Measurements from ENCODE around the gene HPGD. TPM values are rescaled to one million over a fixed set of nuclear protein-coding genes. Genes with fewer than 3 reads are reported as not detected.

HPGD gene
- total RNA-seq, 5 donors from 2014 or later (not counting 1 experiment from before 2014, with no cell fraction given): 3.5 to 14.6 (median 7.8) TPM

DNA sequence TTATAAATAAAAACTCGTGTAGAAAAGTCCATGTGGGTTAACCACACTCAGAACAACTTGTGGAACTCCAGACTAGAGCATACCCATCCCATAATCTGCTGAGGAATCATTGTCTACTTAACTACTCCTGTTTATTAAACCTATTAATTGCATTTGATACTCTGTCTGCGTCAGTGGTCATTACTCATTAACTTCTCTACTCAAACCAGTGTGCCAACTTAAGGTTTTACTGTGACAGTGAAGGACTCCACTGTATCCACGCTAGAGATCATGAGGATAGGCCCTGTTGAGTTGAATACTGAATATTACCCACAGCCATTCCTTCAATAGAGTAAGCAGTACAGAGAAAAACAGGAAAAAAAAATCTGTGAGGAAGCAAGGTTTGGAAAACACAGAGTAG, 17.3 kb downstream of the HPGD start:
- WGBS (ENCODE audit: insufficient coverage): no CpG with 5 or more reads among the region's 3 CpGs
- Mint-ChIP-seq H3K4me1 (peaks cover 0 to under 1% (median 0%) of the 10 kb centered on the region in 3 donors), H3K36me3 (no peaks in the 10 kb centered on the region), H3K27ac (no peak overlapping the region), H3K27me3 (no peaks in the 10 kb centered on the region), H3K4me3 (no peak overlapping the region), H3K9me3 (no peaks in the 10 kb centered on the region)
- ATAC-seq (replicated peaks in 1 of 4): no peak
- no peak for DNase-seq
- Histone ChIP-seq H3K36me3 (ENCODE audit: control insufficient read depth in 2 of 2, extremely low read depth in 1 of 2, insufficient read depth in 1 of 2, low read length in 1 of 2) (no peaks in the 10 kb centered on the region), H3K9me3 (no peaks in the 10 kb centered on the region), H3K27me3 (replicated peaks in 1 of 2; ENCODE audit: control insufficient read depth in 2 of 2, extremely low read depth in 1 of 2, insufficient read depth in 2 of 2, low read length in 1 of 2) (no peaks in the 10 kb centered on the region), H3K4me1 (ENCODE audit: control insufficient read depth in 1 of 2, extremely low read depth in 1 of 2, insufficient read depth in 2 of 2, low read length in 2 of 2) (no peaks in the 10 kb centered on the region), H3K4me3 (ENCODE audit: control insufficient read depth in 1 of 2, extremely low read depth in 1 of 2, low read length in 1 of 2) (no peak overlapping the region), H3K27ac (ENCODE audit: low read length) (no peak overlapping the region)
- CTCF ChIA-PET: no interaction called here
- POLR2A ChIA-PET: no interaction called here

DNA sequence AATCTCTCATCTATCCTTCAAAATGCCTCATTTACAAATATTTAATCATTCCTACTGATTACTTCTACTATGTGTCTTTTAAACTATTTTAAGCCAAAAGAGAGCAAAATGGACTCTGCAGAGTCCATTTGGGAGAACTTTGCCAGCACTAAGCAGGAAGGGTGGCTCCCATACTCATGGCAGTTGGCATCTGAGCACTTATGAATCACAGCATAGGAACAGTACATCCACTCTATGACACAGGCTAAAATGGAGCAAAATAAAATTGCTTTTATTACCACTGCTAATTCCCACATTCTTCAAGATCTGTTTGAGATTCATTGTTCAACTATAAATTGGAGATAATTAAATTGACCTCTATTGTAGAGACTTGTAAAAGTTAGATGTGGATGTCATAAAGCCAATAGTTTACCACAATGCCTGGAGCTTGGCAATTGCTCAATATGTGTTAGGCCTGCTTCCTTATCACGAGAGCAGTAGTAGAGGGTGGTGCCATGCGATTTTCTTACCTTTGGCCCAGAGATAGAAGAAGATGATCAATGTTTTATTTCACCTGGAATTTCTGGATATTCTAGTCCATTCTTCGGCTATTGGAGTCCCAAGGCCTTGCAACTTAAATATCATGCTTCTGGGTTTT, 19.1 kb downstream of the HPGD start:
- 83% methylated on average over 2 of the region's 3 CpGs for WGBS (ENCODE audit: insufficient coverage)
- no peak for ATAC-seq (replicated peaks in 1 of 4)
- no peak for DNase-seq
- no peaks in the 10 kb centered on the region for H3K9me3 ChIP-seq
- CTCF ChIA-PET: no interaction called here
- POLR2A ChIA-PET: no interaction called here
- Mint-ChIP-seq H3K27me3 (no peaks in the 10 kb centered on the region), H3K4me3 (no peak overlapping the region), H3K4me1 (peaks cover 5 to 15% (median 12%) of the 10 kb centered on the region in 3 donors), H3K27ac (no peak overlapping the region), H3K9me3 (no peaks in the 10 kb centered on the region), H3K36me3 (no peaks in the 10 kb centered on the region)
- H3K27me3 ChIP-seq (replicated peaks in 1 of 2; ENCODE audit: control insufficient read depth in 2 of 2, extremely low read depth in 1 of 2, insufficient read depth in 2 of 2, low read length in 1 of 2): no peaks in the 10 kb centered on the region
- no peak overlapping the region for H3K27ac ChIP-seq (ENCODE audit: low read length)
- peaks cover 0 to 8% of the 10 kb centered on the region in 2 experiments for H3K4me1 ChIP-seq (ENCODE audit: control insufficient read depth in 1 of 2, extremely low read depth in 1 of 2, insufficient read depth in 2 of 2, low read length in 2 of 2)
- H3K36me3 ChIP-seq (ENCODE audit: control insufficient read depth in 2 of 2, extremely low read depth in 1 of 2, insufficient read depth in 1 of 2, low read length in 1 of 2): no peaks in the 10 kb centered on the region
- H3K4me3 ChIP-seq (ENCODE audit: control insufficient read depth in 1 of 2, extremely low read depth in 1 of 2, low read length in 1 of 2): no peak overlapping the region

DNA sequence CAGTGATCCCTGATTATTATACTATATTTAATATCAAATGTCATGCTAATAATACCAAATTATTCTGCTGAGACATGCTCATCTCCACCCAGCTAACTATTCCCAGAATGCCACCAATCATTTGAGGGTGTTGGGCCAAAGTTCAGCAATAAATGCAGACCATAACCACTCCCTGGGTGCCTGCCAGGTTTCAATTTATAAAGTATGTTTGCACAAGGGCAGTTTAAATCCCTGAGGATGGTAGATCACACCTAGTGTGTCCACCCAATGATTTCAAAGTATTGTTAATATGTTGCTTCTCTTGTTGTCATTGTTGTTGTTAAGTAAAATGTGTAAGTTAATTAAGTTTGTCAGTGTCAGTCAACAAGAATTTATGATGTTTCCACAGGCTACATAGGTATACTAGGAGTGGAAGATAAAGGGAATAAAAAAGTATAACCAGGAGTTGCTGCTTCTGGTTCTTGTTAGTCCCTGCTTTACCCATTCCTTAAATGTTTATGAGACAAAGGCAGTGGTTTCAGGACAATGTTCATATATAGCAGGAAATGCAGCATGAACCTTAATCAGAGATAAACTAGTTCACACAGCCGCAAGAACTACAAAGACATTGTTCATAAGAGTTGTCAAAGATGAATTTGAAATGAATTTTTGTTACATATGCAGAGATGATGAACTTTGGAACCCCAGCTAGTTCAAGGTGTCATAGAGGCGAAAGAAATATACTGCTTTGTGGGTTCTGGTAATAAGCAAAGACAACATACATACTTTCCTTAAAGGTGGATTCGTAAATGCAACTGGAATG, 25.5 kb downstream of the HPGD start:
- H3K4me3 ChIP-seq (ENCODE audit: control insufficient read depth in 1 of 2, extremely low read depth in 1 of 2, low read length in 1 of 2): no peak overlapping the region
- Mint-ChIP-seq H3K4me3 (peak overlapping the region; percentile 6 to 80 (median 18)), H3K4me1 (peaks cover 15 to 28% (median 22%) of the 10 kb centered on the region in 3 donors), H3K27ac (peak overlapping the region; percentile 56), H3K27me3 (no peaks in the 10 kb centered on the region), H3K9me3 (no peaks in the 10 kb centered on the region), H3K36me3 (no peaks in the 10 kb centered on the region)
- no peak for DNase-seq
- H3K27ac ChIP-seq (ENCODE audit: low read length): peak overlapping the region; percentile 3
- POLR2A ChIA-PET: no interaction called here
- CTCF ChIA-PET: no interaction called here
- no CpG with 5 or more reads among the region's 3 CpGs for WGBS (ENCODE audit: insufficient coverage)
- ATAC-seq (replicated peaks in 1 of 4): peak in 1 of 4 experiments; percentile 39
- no peaks in the 10 kb centered on the region for H3K9me3 ChIP-seq
- H3K4me1 ChIP-seq (ENCODE audit: control insufficient read depth in 1 of 2, extremely low read depth in 1 of 2, insufficient read depth in 2 of 2, low read length in 2 of 2): peaks cover 0 to 15% of the 10 kb centered on the region in 2 experiments
- H3K36me3 ChIP-seq (ENCODE audit: control insufficient read depth in 2 of 2, extremely low read depth in 1 of 2, insufficient read depth in 1 of 2, low read length in 1 of 2): no peaks in the 10 kb centered on the region
- H3K27me3 ChIP-seq (replicated peaks in 1 of 2; ENCODE audit: control insufficient read depth in 2 of 2, extremely low read depth in 1 of 2, insufficient read depth in 2 of 2, low read length in 1 of 2): no peaks in the 10 kb centered on the region

DNA sequence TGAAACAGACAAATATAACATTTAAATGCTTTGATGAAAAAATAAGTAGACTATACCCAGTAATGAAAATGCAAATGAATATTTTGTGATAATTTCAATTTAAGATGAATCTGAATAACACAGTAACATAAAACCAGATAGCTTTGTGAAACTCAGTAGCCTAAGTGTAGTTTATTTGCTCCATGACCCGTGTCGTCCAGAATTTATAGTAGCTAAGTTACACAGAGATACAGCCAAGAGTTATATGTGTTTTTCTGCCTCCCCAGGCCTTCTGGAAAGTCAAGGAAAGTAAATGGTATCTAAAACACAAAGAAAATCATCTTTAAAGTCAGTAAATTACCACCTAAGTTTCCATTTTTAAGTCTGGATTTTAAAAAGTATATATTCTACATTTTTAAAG, 26.7 kb downstream of the HPGD start:
- Histone ChIP-seq H3K27me3 (replicated peaks in 1 of 2; ENCODE audit: control insufficient read depth in 2 of 2, extremely low read depth in 1 of 2, insufficient read depth in 2 of 2, low read length in 1 of 2) (no peaks in the 10 kb centered on the region), H3K27ac (ENCODE audit: low read length) (no peak overlapping the region), H3K9me3 (no peaks in the 10 kb centered on the region), H3K4me1 (ENCODE audit: control insufficient read depth in 1 of 2, extremely low read depth in 1 of 2, insufficient read depth in 2 of 2, low read length in 2 of 2) (peaks cover 0 to 15% of the 10 kb centered on the region in 2 experiments), H3K4me3 (ENCODE audit: control insufficient read depth in 1 of 2, extremely low read depth in 1 of 2, low read length in 1 of 2) (no peak overlapping the region), H3K36me3 (ENCODE audit: control insufficient read depth in 2 of 2, extremely low read depth in 1 of 2, insufficient read depth in 1 of 2, low read length in 1 of 2) (no peaks in the 10 kb centered on the region)
- no peak overlapping the region for H3K27ac Mint-ChIP-seq
- H3K4me1 Mint-ChIP-seq: peaks cover 15 to 28% (median 22%) of the 10 kb centered on the region in 3 donors
- DNase-seq (no peak), ATAC-seq (replicated peaks in 1 of 4) (no peak)
- H3K9me3 Mint-ChIP-seq: no peaks in the 10 kb centered on the region
- ChIA-PET CTCF (no interaction called here), POLR2A (no interaction called here)
- no peaks in the 10 kb centered on the region for H3K36me3 Mint-ChIP-seq
- H3K4me3 Mint-ChIP-seq: no peak overlapping the region
- no peaks in the 10 kb centered on the region for H3K27me3 Mint-ChIP-seq
- WGBS (ENCODE audit: insufficient coverage): no CpG with 5 or more reads among the region's 2 CpGs

DNA sequence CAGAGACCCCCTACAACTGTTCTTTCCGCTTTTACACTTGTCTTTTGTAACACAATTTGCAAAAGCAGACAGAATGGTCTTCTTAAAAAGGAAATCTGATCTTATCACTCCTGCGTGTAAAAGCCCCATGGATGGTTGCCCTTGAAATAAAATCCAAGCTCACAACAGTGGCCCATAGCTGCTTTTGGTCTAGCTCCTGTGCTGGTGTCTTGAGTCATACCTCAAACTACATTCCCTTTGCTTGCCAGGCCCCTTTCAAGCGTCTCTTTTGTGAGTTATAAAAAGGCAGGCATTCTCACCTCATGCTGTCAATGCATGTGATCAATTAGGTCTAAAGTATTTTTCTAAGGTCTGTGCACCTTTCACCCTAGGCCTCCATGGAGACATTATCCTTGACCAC, 27.6 kb downstream of the HPGD start:
- no peak for ATAC-seq (replicated peaks in 1 of 4)
- Mint-ChIP-seq H3K4me3 (no peak overlapping the region), H3K9me3 (no peaks in the 10 kb centered on the region), H3K36me3 (no peaks in the 10 kb centered on the region), H3K27ac (no peak overlapping the region), H3K27me3 (no peaks in the 10 kb centered on the region), H3K4me1 (peaks cover 14 to 25% (median 20%) of the 10 kb centered on the region in 3 donors)
- no peaks in the 10 kb centered on the region for H3K27me3 ChIP-seq (replicated peaks in 1 of 2; ENCODE audit: control insufficient read depth in 2 of 2, extremely low read depth in 1 of 2, insufficient read depth in 2 of 2, low read length in 1 of 2)
- H3K9me3 ChIP-seq: no peaks in the 10 kb centered on the region
- H3K4me3 ChIP-seq (ENCODE audit: control insufficient read depth in 1 of 2, extremely low read depth in 1 of 2, low read length in 1 of 2): no peak overlapping the region
- no peaks in the 10 kb centered on the region for H3K36me3 ChIP-seq (ENCODE audit: control insufficient read depth in 2 of 2, extremely low read depth in 1 of 2, insufficient read depth in 1 of 2, low read length in 1 of 2)
- WGBS (ENCODE audit: insufficient coverage): 75% methylated on average over 1 of the region's 3 CpGs
- CTCF ChIA-PET: no interaction called here
- H3K27ac ChIP-seq (ENCODE audit: low read length): no peak overlapping the region
- POLR2A ChIA-PET: no interaction called here
- no peak for DNase-seq
- peaks cover 0 to 15% of the 10 kb centered on the region in 2 experiments for H3K4me1 ChIP-seq (ENCODE audit: control insufficient read depth in 1 of 2, extremely low read depth in 1 of 2, insufficient read depth in 2 of 2, low read length in 2 of 2)

DNA sequence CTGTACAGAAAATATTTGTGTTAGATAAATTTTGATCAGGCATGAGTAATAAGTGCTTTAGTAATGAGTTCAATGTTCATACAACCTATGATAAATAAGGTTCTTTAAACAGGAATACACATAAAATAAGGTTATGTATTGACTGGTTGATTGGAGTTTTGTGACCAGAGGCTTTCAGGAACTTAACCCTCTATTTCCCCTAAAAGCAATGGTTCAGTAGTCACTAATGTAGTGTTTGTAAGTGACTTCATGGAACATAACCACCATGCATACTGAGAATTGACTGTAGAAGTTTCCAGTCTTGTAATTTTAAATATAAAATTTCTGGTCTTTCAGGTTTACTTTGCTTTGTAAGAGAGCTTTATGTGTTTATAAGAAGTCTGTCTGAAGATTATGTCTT, 28.1 kb downstream of the HPGD start:
- DNase-seq: no peak
- H3K9me3 Mint-ChIP-seq: no peaks in the 10 kb centered on the region
- H3K36me3 ChIP-seq (ENCODE audit: control insufficient read depth in 2 of 2, extremely low read depth in 1 of 2, insufficient read depth in 1 of 2, low read length in 1 of 2): no peaks in the 10 kb centered on the region
- no peak overlapping the region for H3K4me3 Mint-ChIP-seq
- H3K4me1 ChIP-seq (ENCODE audit: control insufficient read depth in 1 of 2, extremely low read depth in 1 of 2, insufficient read depth in 2 of 2, low read length in 2 of 2): peaks cover 0 to 10% of the 10 kb centered on the region in 2 experiments
- H3K9me3 ChIP-seq: no peaks in the 10 kb centered on the region
- H3K27me3 Mint-ChIP-seq: no peaks in the 10 kb centered on the region
- CTCF ChIA-PET: no interaction called here
- H3K27ac ChIP-seq (ENCODE audit: low read length): no peak overlapping the region
- no peak for ATAC-seq (replicated peaks in 1 of 4)
- H3K4me1 Mint-ChIP-seq: peaks cover 10 to 20% (median 16%) of the 10 kb centered on the region in 3 donors
- H3K4me3 ChIP-seq (ENCODE audit: control insufficient read depth in 1 of 2, extremely low read depth in 1 of 2, low read length in 1 of 2): no peak overlapping the region
- POLR2A ChIA-PET: no interaction called here
- no peaks in the 10 kb centered on the region for H3K27me3 ChIP-seq (replicated peaks in 1 of 2; ENCODE audit: control insufficient read depth in 2 of 2, extremely low read depth in 1 of 2, insufficient read depth in 2 of 2, low read length in 1 of 2)
- no peak overlapping the region for H3K27ac Mint-ChIP-seq
- no peaks in the 10 kb centered on the region for H3K36me3 Mint-ChIP-seq

Data from T-cell (primary cell).